HG03432 (cell line): ENCODE results near the gene SLC45A3.

Source experiments
- ATAC-seq: cut with Tn5 transposase; IDR thresholded peaks from one replicate; pipeline ENCODE4 v1.9.1; 2021; ENCODE audit warnings: mild to moderate bottlenecking, moderate library complexity; ENCODE audit not compliant: unreplicated experiment

The SLC45A3 gene

DNA sequence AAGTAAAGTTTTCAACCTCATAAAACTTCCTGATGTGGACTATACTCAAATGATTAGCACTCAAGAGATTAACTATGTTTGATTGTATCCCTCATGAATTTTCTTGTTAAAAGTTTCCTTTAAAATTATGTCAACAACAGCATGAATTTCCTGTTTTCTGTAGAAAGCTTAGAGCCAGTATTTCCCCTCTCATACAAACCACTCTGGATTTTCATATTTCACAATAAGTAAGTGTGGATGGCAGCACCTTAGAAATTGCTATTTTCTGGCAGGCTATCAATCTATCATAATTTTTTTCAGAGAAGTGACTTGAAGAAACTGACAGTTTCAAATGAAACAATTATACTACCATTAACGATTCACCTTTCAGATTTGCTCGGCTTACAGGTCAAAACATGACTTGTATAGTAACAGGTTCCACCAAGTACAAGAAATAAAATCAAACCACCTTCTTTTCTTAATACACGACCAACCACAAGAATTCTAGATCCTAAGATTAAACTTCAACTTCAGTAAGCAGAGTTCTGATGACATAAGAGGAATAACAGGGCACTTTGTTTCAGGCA, 69.3 kb downstream of the SLC45A3 start:
- no peak for ATAC-seq

DNA sequence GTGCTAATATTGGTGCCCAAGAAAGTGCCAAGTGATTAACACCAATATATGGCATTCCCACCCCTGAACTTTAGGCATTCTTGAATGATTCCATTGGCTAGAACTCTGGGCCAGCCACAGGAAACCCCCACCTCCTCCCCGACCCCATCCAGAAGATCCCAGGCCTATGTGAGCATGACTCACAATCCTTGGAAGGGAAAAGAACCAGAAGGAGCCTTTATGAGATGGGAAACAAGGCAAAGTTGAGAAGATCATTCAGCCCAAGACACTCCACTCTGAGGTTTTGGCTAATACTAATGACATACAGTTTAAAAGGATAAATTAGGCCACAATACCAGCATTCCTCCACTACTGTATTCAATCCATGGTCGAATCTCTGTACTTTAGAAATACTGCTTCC, 70.3 kb downstream of the SLC45A3 start:
- ATAC-seq: no peak
